ENCODE measurements around the gene NEURL2. TPM values are rescaled to one million over a fixed set of nuclear protein-coding genes. Genes with fewer than 3 reads are reported as not detected.
A peak's percentile ranks its signal among the peaks of the same experiment; 100 is the strongest.
"Not testable (repeated sequence)": the region's sequence is repeated elsewhere in the genome, so short reads cannot be mapped to it uniquely, and the experiment has no call there.

Gene NEURL2, protein sequence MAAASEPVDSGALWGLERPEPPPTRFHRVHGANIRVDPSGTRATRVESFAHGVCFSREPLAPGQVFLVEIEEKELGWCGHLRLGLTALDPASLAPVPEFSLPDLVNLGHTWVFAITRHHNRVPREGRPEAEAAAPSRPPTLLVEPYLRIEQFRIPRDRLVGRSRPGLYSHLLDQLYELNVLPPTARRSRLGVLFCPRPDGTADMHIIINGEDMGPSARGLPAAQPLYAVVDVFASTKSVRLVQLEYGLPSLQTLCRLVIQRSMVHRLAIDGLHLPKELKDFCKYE
- 0.91 TPM for polyA plus RNA-seq (2012; ENCODE audit: missing spikeins)

DNA sequence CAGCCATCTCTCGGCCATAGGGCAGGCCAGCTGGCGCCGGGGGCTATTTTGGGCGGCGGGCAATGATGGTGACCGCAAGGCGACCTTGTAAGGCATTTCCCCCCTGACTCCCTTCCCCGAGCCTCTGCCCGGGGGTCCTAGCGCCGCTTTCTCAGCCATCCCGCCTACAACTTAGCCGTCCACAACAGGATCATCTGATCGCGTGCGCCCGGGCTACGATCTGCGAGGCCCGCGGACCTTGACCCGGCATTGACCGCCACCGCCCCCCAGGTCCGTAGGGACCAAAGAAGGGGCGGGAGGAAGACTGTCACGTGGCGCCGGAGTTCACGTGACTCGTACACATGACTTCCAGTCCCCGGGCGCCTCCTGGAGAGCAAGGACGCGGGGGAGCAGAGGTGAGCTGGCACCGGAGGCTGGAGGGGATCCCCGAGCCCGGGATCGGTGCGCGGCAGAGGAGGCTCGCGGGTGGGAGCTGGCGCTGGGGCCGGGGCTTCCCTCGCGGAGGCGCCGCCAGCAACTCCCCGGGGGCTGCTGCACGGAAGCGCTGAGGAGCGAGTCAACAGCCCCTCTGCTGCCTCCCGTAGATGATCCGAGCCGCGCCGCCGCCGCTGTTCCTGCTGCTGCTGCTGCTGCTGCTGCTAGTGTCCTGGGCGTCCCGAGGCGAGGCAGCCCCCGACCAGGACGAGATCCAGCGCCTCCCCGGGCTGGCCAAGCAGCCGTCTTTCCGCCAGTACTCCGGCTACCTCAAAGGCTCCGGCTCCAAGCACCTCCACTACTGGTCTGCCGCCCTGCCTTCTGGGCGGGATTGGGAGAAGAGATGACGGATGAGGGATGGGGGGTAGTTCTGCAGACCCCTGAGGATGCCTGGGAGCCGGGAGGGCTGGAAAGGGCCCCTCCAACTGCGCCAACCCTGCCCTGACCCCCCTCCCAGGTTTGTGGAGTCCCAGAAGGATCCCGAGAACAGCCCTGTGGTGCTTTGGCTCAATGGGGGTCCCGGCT lies at the start of gene NEURL2, which contains the start of gene CTSA:
TSS of gene NEURL2 (minus strand) at position 224 of the 999 bp plus-strand sequence. CDS start at position 7, 217 bp downstream.
TSS of gene CTSA (plus strand) at position 351 of the 999 bp plus-strand sequence. CDS start at position 585, 234 bp downstream.
- TF ChIP-seq POLR2A (IDR thresholded peaks at IDR 0.05; ENCODE audit: low read depth, low read length): peak; percentile 68
- TF ChIP-seq TAF1 (IDR thresholded peaks at IDR 0.05; ENCODE audit: borderline replicate concordance, low read depth, low read length): peak; percentile 73; the same call in 1 of the 2 replicates
- no peak for TF ChIP-seq POLR2AphosphoS5 (IDR thresholded peaks at IDR 0.05; ENCODE audit: low read depth, low read length)
- FAIRE-seq (peak; percentile 88), DNase-seq (ENCODE audit: insufficient read length) (peak; percentile 100)

DNA sequence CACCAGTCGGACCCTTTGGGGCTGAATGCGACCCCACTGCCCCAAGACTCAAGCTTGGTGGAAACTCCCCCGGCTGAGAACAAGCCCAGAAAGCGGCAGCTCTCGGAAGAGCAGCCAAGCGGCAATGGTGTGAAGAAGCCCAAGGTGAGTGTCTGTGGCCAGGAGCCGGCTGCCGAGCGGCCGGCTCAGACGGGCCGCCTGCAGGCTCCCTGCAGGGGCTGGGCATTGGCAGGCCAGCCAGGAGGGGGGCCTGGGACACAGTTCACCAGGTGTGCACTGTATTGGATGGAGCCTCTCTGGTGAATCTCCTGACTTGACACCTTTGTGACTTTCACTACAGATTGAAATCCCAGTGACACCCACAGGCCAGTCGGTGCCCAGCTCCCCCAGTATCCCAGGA lies 49.5 kb upstream of the NEURL2 start:
- FAIRE-seq (no peak), DNase-seq (ENCODE audit: insufficient read length) (no peak)
- TF ChIP-seq POLR2A (IDR thresholded peaks at IDR 0.05; ENCODE audit: low read depth, low read length): no peak
- no peak for TF ChIP-seq TAF1 (IDR thresholded peaks at IDR 0.05; ENCODE audit: borderline replicate concordance, low read depth, low read length)
- no peak for TF ChIP-seq POLR2AphosphoS5 (IDR thresholded peaks at IDR 0.05; ENCODE audit: low read depth, low read length)

DNA sequence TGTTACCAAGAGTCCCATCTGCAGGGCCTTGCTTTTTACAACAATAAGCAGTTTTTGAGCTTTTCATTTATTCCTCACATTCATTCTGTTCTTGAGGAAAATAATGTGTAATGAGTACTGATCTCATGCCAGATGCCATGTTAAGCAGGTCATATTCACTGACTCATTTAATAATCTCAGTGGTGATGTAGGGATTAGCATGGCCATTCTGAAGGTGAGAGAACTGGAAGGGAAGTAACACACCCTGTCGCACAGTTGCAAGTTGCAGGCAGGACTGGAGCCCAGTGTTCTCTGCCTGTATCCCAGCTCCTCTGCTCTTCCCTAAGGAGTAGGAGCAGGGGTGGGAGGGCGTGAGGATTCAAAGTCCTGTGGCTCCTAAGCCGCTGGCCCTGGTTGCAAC lies 49.0 kb upstream of the NEURL2 start:
- no peak for DNase-seq (ENCODE audit: insufficient read length)
- FAIRE-seq: no peak
- TF ChIP-seq POLR2AphosphoS5 (IDR thresholded peaks at IDR 0.05; ENCODE audit: low read depth, low read length): no peak

DNA sequence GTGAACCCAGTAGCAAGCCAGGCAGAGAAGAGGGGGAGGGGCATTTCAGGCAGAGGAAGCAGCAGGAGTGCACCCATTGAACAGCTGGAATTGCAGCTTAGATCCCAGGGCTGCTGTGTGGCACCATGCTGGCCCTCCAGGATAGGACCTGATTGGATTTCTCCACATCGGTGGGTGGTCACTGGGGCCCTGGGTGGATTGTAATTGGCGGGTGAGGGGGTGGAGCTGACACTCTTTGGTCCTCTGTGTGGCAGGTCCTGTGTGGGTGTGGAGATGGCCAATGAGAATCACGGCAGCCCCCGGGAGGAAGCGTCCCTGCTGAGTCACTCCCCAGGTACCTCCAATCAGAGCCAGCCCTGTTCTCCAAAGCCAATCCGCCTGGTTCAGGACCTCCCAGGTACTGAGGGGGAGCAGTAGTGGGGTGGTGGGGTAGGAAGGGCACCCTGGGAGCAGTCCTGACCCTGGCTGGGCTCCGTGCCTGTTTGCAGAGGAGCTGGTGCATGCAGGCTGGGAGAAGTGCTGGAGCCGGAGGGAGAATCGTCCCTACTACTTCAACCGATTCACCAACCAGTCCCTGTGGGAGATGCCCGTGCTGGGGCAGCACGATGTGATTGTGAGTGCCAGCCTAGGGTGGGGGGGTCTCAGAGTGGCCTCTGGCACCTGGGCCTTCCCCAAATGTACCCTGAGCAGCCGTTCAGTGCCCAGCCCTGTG lies 47.9 kb upstream of the NEURL2 start:
- no peak for FAIRE-seq
- peak; percentile 40; the same call in 1 of the 2 replicates for TF ChIP-seq POLR2AphosphoS5 (IDR thresholded peaks at IDR 0.05; ENCODE audit: low read depth, low read length)
- no peak for TF ChIP-seq TAF1 (IDR thresholded peaks at IDR 0.05; ENCODE audit: borderline replicate concordance, low read depth, low read length)
- TF ChIP-seq POLR2A (IDR thresholded peaks at IDR 0.05; ENCODE audit: low read depth, low read length): peak; percentile 24; the same call in 1 of the 2 replicates
- no peak for DNase-seq (ENCODE audit: insufficient read length)

DNA sequence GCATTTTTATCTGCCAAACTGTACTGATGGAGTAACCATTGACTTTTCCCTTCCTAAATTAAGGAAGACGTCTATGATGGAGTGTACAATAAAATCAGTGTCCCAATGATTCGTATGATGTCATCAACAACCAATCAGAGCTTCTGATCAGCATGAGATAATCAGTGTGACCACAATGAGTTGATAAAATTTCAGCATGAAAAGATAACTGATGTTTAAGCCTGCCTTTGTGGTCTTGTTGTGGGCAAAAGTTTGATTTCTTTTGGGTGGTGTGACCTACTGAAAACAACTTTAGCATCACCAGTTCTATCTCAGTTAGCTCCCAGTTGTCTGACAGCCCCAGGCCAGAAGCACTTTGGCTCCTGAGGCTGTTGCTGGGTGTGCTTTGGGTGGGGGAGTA lies 46.8 kb upstream of the NEURL2 start:
- FAIRE-seq: no peak
- TF ChIP-seq POLR2AphosphoS5 (IDR thresholded peaks at IDR 0.05; ENCODE audit: low read depth, low read length) (no peak), POLR2A (IDR thresholded peaks at IDR 0.05; ENCODE audit: low read depth, low read length) (no peak), TAF1 (IDR thresholded peaks at IDR 0.05; ENCODE audit: borderline replicate concordance, low read depth, low read length) (no peak)
- no peak for DNase-seq (ENCODE audit: insufficient read length)

DNA sequence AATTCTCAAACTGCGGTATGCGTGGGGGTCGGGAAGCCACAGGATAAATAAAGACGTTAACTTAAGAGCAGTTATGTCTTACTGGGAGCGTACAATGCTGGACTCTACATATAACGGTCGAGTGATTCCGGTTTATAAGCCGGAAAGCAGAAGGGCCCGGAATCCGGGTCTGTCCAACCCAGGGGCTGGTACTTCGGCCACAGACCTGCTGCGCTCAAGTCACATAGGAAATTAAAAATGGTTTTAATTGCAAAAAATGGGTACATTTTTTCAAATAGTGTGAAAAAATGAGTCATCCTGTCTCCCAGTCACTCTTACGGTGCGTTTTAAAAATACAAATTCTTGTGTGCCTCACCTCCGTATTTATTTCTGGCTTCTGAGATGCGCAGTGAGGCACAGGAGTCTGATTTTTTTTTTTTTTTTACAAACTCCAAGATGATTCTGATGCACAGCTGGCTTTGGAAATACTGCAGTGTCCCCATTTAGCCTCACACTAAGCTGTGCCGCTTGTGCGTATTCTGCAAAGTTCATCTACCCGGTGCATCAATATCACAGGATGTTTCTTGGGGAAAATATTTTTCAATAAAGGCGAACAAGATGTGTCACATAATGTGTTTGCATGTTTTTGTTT lies 44.5 kb upstream of the NEURL2 start:
- FAIRE-seq (no peak), DNase-seq (ENCODE audit: insufficient read length) (no peak)
- TF ChIP-seq POLR2AphosphoS5 (IDR thresholded peaks at IDR 0.05; ENCODE audit: low read depth, low read length): no peak; the same call in 1 of the 2 replicates
- TF ChIP-seq TAF1 (IDR thresholded peaks at IDR 0.05; ENCODE audit: borderline replicate concordance, low read depth, low read length): no peak
- TF ChIP-seq POLR2A (IDR thresholded peaks at IDR 0.05; ENCODE audit: low read depth, low read length): no peak

DNA sequence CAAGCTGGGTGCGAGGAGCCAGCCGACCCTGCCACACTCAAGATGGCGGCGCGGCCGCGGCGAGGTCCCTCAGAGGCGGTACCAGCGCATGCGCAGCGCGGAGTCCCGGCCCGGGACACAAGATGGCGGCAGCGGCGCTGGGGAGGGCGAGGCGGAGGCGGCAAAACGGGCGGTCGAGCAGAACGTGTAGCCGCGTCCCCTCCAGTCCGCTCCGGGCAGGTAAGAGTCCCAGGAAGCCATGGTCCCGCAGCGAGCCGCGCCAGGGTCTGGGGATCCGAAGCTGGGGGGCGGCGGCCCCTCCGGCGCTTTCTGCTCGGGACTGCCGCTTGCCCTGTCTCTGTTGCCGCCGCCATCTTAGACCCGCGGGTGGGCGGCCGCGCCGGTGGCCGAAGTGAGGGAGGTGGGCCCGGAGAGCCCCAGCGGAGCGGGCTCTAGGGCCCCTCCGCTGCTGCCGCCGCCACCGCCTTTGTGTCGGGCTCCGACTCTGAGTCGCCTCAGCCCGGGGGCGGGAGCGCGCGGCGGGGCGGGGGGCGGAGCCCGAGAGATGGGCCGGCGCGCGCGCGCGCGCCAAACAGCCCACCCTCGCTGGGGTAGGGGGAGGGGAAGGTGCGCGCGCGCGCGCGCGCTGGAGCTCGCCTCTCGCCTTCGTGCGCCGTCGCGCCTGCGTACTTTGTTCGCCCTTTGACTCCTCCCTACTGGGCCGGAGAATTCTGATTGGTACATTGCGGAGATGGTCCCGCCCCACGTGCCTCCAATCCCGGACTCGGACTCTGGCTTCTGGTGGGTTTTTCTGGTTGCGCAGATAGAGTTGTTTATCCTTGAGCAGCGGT lies 43.8 kb upstream of the NEURL2 start, which contains the start of gene PCIF1:
TSS of gene PCIF1 (plus strand) at position 98 of the 830 bp plus-strand sequence. CDS start 4,317 bp downstream, outside the sequence.
- FAIRE-seq (peak; percentile 85), DNase-seq (ENCODE audit: insufficient read length) (peak; percentile 98)
- peak; percentile 87 for TF ChIP-seq POLR2AphosphoS5 (IDR thresholded peaks at IDR 0.05; ENCODE audit: low read depth, low read length)
- peak; percentile 92 for TF ChIP-seq POLR2A (IDR thresholded peaks at IDR 0.05; ENCODE audit: low read depth, low read length)
- TF ChIP-seq TAF1 (IDR thresholded peaks at IDR 0.05; ENCODE audit: borderline replicate concordance, low read depth, low read length): peak; percentile 98

DNA sequence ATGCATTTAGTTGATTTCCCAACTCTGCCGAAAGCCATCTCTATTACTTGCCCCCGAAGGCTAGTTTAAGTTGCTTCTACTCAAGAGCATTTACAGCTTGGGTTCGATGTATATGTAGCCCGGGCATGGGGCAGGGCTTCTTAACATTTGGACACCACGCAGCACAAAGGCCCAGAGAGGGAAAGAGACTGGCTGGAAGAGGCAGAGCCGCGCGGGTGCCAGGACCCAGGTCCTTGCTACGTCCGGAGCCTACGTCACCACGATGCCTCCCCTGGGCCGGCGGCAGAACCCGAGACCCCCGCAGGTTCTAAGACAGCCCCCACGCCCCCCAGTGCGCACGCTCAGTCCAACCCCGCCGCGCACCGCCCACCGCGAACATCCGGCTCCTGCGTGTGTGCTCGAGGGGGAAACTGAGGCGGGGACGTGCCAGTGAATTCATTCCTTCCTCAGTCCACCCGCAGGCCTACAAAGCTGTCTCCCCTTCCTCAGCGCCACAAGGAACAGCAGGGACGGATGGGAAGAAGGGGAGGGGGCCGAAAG lies 43.1 kb upstream of the NEURL2 start:
- FAIRE-seq (no peak), DNase-seq (ENCODE audit: insufficient read length) (peak; percentile 46)
- TF ChIP-seq POLR2A (IDR thresholded peaks at IDR 0.05; ENCODE audit: low read depth, low read length): no peak
- TF ChIP-seq POLR2AphosphoS5 (IDR thresholded peaks at IDR 0.05; ENCODE audit: low read depth, low read length): no peak
- no peak for TF ChIP-seq TAF1 (IDR thresholded peaks at IDR 0.05; ENCODE audit: borderline replicate concordance, low read depth, low read length)

DNA sequence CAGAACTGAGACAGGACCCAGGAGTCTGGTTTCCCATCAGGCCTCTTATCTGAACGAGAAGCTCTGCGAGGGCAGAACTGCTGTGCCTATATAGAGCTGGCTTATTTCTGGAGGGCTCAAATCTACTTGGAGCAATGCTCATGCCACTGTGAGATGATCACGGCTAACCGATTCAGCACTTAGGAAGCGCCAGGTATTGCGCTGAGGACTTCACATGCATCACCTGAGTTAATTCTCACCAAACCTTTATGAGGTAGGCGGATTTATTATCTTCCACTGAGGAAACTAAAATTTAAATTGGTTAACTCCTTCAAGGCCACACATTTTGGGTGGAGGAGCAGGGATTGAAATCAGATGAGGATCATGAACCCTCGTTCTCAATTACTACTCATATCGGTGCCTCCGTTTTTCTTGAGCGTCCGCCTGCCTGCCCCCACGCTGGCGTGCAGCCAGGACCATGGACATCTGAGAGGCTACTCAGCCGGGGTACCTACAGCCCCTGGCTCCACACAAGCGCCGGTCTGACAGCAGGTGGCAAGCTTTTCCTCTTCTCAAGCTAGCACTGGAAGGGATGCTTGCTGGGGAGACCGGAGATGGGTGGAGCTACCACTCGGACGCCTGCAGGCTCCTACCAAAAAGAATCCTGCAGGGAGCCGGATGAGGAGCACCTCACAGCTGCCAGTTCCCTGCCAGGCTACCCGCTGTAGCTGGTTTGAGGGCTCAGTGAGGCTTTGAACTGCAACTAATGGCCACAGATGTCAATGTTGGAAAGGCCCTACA lies 42.4 kb upstream of the NEURL2 start:
- no peak for FAIRE-seq
- TF ChIP-seq POLR2A (IDR thresholded peaks at IDR 0.05; ENCODE audit: low read depth, low read length) (no peak), TAF1 (IDR thresholded peaks at IDR 0.05; ENCODE audit: borderline replicate concordance, low read depth, low read length) (no peak), POLR2AphosphoS5 (IDR thresholded peaks at IDR 0.05; ENCODE audit: low read depth, low read length) (no peak; the same call in 1 of the 2 replicates)
- DNase-seq (ENCODE audit: insufficient read length): peak; percentile 65

DNA sequence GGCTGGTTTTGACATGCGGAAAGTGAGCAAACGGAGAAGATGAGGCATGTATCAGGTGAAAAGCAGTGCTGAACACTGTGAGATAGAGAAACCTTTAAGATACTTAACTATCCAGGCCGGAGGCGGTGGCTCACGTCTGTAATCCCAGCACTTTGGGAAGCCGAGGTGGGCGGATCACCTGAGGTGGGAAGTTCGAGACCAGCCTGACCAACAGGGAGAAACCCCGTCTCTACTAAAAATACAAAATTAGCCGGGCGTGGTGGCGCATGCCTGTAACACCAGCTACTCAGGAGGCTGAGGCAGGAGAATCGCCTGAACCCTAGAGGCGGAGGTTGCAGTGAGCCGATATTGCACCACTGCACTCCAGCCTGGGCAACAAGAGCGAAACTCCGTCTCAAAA lies 40.7 kb upstream of the NEURL2 start:
- DNase-seq (ENCODE audit: insufficient read length); FAIRE-seq: not testable (repeated sequence)

All from GM12892 (cell line).